Breast epithelium (tissue), 3 donors: Measurements from ENCODE around the gene ANGEL1.

Experiments
- POLR2A ChIP-seq: fragments of 450-650 bp; IDR thresholded peaks from one replicate; pipeline ENCODE4 v1.6.1; 2016; ENCODE audit warnings: antibody characterized with exemption, mild to moderate bottlenecking, moderate library complexity
- POLR2AphosphoS5 ChIP-seq, 3 donors: sonication (generic); formaldehyde crosslinking; IDR thresholded peaks; one replicate each; pipeline ENCODE4 v1.6.1; 2017; ENCODE audit warnings: antibody characterized with exemption in 3 of 3
- TF ChIP-seq, protein P1 (sequence below), 3 donors: fragments of 450-650 bp; IDR thresholded peaks; one replicate each; pipeline ENCODE4 v1.5.1; 2016 to 2017; ENCODE audit warnings: antibody characterized with exemption in 3 of 3, mild to moderate bottlenecking in 3 of 3, moderate library complexity in 3 of 3

DNA sequence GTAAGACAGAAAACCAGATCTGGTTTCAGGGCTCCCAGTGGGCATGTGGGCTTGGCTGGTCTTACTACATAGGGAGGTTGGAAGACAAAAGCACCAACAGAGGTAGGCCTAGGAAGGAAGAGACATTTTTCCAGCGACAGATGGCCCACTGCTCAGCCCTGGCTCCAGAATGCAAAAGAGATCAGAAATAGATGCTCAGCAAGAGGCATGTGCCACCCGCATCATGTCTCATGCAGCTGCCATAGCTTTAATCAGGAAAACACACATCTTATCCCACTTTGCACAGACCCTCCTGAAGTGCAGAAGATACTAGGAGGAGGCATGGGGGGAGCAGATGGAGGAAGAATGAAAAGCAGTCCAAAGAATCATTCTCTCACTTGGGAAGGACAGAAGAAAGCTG is 26.1 kb downstream of the ANGEL1 start:
- TF ChIP-seq, protein P1, sequence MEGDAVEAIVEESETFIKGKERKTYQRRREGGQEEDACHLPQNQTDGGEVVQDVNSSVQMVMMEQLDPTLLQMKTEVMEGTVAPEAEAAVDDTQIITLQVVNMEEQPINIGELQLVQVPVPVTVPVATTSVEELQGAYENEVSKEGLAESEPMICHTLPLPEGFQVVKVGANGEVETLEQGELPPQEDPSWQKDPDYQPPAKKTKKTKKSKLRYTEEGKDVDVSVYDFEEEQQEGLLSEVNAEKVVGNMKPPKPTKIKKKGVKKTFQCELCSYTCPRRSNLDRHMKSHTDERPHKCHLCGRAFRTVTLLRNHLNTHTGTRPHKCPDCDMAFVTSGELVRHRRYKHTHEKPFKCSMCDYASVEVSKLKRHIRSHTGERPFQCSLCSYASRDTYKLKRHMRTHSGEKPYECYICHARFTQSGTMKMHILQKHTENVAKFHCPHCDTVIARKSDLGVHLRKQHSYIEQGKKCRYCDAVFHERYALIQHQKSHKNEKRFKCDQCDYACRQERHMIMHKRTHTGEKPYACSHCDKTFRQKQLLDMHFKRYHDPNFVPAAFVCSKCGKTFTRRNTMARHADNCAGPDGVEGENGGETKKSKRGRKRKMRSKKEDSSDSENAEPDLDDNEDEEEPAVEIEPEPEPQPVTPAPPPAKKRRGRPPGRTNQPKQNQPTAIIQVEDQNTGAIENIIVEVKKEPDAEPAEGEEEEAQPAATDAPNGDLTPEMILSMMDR (IDR thresholded peaks at IDR 0.05), result no peak
- no peak for TF ChIP-seq POLR2AphosphoS5 (IDR thresholded peaks at IDR 0.05)
- no peak for TF ChIP-seq POLR2A
